Measurements from ENCODE around the gene FUNDC2. TPM values are rescaled to one million over a fixed set of nuclear protein-coding genes. Genes with fewer than 3 reads are reported as not detected.
A peak's percentile ranks its signal among the peaks of the same experiment; 100 is the strongest.

The FUNDC2 gene
- total and polyA plus RNA-seq, 10 donors, result 29.3 to 113 (median 54.3) TPM

GRCh38 chrX:155086961-155087735, 60.5 kb downstream of the FUNDC2 start:
- Histone ChIP-seq H3K27me3 (replicated peaks in 1 of 7) (no peaks in the 10 kb centered on the region), H3K27ac (no peak overlapping the region), H3K4me3 (no peak overlapping the region), H3K9me3 (no peaks in the 10 kb centered on the region), H3K36me3 (peaks cover 0 to 50% (median 10%) of the 10 kb centered on the region in 6 donors), H3K4me1 (no peaks in the 10 kb centered on the region)
- WGBS, 5 donors, result 87 to 99% (median 96%) methylated on average over 14 to 26 of the region's 26 CpGs
- TF ChIP-seq POLR2AphosphoS5 (IDR thresholded peaks at IDR 0.05) (no peak), POLR2A (IDR thresholded peaks at IDR 0.05) (no peak), CTCF (IDR thresholded peaks at IDR 0.05 in 8 of 11, conservative IDR thresholded peaks at IDR 0.05 in 3 of 11) (no peak)
- peak; percentile 69 for DNase-seq
- intact Hi-C loops (cut with DNase I; ENCODE audit: low total_unique reads), result no loop called here

DNA sequence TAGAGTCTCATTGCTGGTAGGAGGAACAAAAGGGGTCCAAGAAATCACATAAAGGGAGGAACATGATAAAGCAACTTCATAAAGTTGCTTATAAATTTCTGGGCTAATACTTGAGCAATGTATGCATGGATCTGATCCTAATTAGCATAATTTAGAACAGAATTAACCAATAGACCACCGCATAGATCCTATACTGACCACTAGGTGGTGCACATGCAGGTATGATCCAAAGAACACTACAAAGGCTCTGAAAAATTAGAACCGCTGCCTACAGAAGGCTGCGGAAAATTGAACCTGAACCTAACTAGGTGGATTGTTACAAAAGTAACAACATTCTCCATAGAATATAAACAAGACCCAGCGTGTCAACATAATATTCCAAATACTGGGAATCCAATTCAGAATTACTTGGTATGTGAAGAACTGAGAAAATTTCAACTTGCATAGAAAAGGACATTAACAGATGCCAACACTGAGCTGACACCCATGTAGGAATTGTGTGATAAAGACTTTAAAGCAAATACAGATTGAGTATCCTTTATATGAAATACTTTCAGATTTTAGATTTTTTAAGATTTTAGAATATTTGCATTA, 67.9 kb downstream of the FUNDC2 start:
- Histone ChIP-seq H3K27me3 (replicated peaks in 1 of 7) (no peaks in the 10 kb centered on the region), H3K9me3 (no peaks in the 10 kb centered on the region), H3K4me3 (no peak overlapping the region), H3K36me3 (peaks cover 0 to 38% (median 2%) of the 10 kb centered on the region in 6 donors), H3K27ac (no peak overlapping the region), H3K4me1 (no peaks in the 10 kb centered on the region)
- TF ChIP-seq POLR2AphosphoS5 (IDR thresholded peaks at IDR 0.05) (no peak), CTCF (IDR thresholded peaks at IDR 0.05 in 8 of 11, conservative IDR thresholded peaks at IDR 0.05 in 3 of 11) (peak; percentile 13 to 62 (median 43))
- no peak for DNase-seq
- intact Hi-C loops (cut with DNase I; ENCODE audit: low total_unique reads), result loop anchor here (5.0 kb wide), 1 partner anchor 728 kb away; no protein-coding TSS in a partner anchor
- 39 to 62% (median 56%) methylated on average over 4 of the region's 4 CpGs for WGBS, 5 donors

DNA sequence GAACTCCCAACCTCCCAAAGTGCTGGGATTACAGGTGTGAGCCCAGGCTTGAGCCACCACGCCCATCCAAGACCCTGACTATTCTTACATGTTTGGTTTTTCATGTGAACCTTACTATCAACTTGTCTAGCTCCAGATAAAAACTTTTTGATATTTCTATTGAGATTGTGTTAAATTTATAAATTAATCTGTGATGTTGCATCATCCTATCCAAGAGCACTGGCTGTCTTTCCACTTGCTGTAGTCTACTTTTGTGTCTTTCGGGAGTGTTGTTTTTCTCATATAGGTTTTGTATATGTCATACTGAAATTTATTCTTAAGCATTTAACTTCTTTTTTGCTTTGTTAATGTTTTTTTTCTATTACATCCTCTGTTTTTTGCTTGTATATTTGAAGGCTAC, 79.3 kb downstream of the FUNDC2 start:
- Histone ChIP-seq H3K4me1 (no peaks in the 10 kb centered on the region), H3K36me3 (peaks cover 0 to 31% (median 4%) of the 10 kb centered on the region in 6 donors), H3K27ac (no peak overlapping the region), H3K4me3 (no peak overlapping the region), H3K9me3 (no peaks in the 10 kb centered on the region), H3K27me3 (replicated peaks in 1 of 7) (no peaks in the 10 kb centered on the region)
- TF ChIP-seq POLR2A (IDR thresholded peaks at IDR 0.05) (no peak), POLR2AphosphoS5 (IDR thresholded peaks at IDR 0.05) (no peak), CTCF (IDR thresholded peaks at IDR 0.05 in 8 of 11, conservative IDR thresholded peaks at IDR 0.05 in 3 of 11) (no peak)
- 87 to 100% (median 97%) methylated on average over 2 of the region's 2 CpGs for WGBS, 5 donors
- intact Hi-C loops (cut with DNase I; ENCODE audit: low total_unique reads), result no loop called here
- DNase-seq, result no peak

- DNase-seq, result no peak
- no peaks in the 10 kb centered on the region for H3K9me3 ChIP-seq
- no peaks in the 10 kb centered on the region for H3K27me3 ChIP-seq (replicated peaks in 1 of 7)
- no peak overlapping the region for H3K4me3 ChIP-seq
- TF ChIP-seq CTCF (IDR thresholded peaks at IDR 0.05 in 8 of 11, conservative IDR thresholded peaks at IDR 0.05 in 3 of 11), result no peak
- peaks cover 0 to 28% (median 4%) of the 10 kb centered on the region in 6 donors for H3K36me3 ChIP-seq
- intact Hi-C loops (cut with DNase I; ENCODE audit: low total_unique reads), result no loop called here
- no peak overlapping the region for H3K27ac ChIP-seq
- no peaks in the 10 kb centered on the region for H3K4me1 ChIP-seq
Measured at GRCh38 chrX:155108427-155108826, 81.8 kb downstream of the FUNDC2 start.

Data from spleen (tissue), 11 donors.